Aorta (tissue), 5 donors: ENCODE results near the gene IQCN. TPM values are rescaled to one million over a fixed set of nuclear protein-coding genes. Genes with fewer than 3 reads are reported as not detected.

ENCODE experiments used
- ATAC-seq: fragments of 200-7000 bp; cut with Tn5 transposase; one replicate; pipeline ENCODE4 v1.9.1; 2022; ENCODE audit warnings: moderate library complexity; ENCODE audit not compliant: low FRiP score
- DNase-seq, 2 donors: peaks; one replicate each; pipeline ENCODE4 v3.0.0-alpha.2; 2020
- H3K27ac ChIP-seq, 2 donors: one replicate each; pipeline ENCODE4 v1.5.1; 2013; ENCODE audit warnings: low read length in 2 of 2, mild to moderate bottlenecking in 2 of 2, moderate library complexity in 2 of 2, control low read depth in 1 of 2, inconsistent platforms in 1 of 2, low read depth in 1 of 2
- H3K27me3 ChIP-seq, 2 donors: one replicate each; pipeline ENCODE4 v1.6.1; 2013; ENCODE audit warnings: control low read depth in 1 of 2, low read length in 1 of 2, mild to moderate bottlenecking in 1 of 2, moderate library complexity in 1 of 2; ENCODE audit not compliant: insufficient read depth in 2 of 2, control insufficient read depth in 1 of 2
- H3K36me3 ChIP-seq, 2 donors: one replicate each; pipeline ENCODE4 v1.6.1; 2013; ENCODE audit warnings: control low read depth in 1 of 2, low read length in 1 of 2, mild to moderate bottlenecking in 1 of 2; ENCODE audit not compliant: insufficient read depth in 2 of 2, control insufficient read depth in 1 of 2
- H3K4me1 ChIP-seq, 2 donors: one replicate each; pipeline ENCODE4 v1.6.1; 2013; ENCODE audit warnings: low read length in 2 of 2, control low read depth in 1 of 2, mild to moderate bottlenecking in 1 of 2, moderate library complexity in 1 of 2; ENCODE audit not compliant: insufficient read depth in 2 of 2, control insufficient read depth in 1 of 2
- H3K4me3 ChIP-seq, 2 donors: one replicate each; pipeline ENCODE4 v1.5.1; 2013; ENCODE audit warnings: low read length in 2 of 2, control low read depth in 1 of 2, mild to moderate bottlenecking in 1 of 2
- H3K9me3 ChIP-seq: one replicate; pipeline ENCODE4 v1.6.1; 2013; ENCODE audit warnings: mild to moderate bottlenecking, low read length; ENCODE audit not compliant: control insufficient read depth
- WGBS, 2 donors: extraction: QIAGEN DNeasy Blood & Tissue Kit; methylation state at CpG; one replicate each; pipeline ENCODE4 v1.1.7; 2013; 5-methylcytosine and 5-hydroxymethylcytosine counted together
- intact Hi-C, 2 donors: fragments of 100-400 bp; cut with DNase I; formaldehyde crosslinking; loops; one replicate each; pipeline versions ENCODE4 v1.14.2 to v1.15.0; 2022
- polyA plus RNA-seq, 2 donors: library from polyadenylated mRNA; stranded (reverse); fragments of 200-250 nt; gene quantifications; one replicate each; pipeline ENCODE4 v1.2.3, GENCODE V29; 2013
- total RNA-seq, 2 donors: library from RNA; stranded (reverse); fragmentation: NEBNext Ultra II Directional; extraction: Animal tissue kit (Norgen Biotek cat#: 25700); gene quantifications; one replicate each; pipeline ENCODE4 v1.2.1, GENCODE V29; 2021
- donor health status: healthy with polysubstance abuse.
- donor health status: Bipolar disorder and iron deficiency.
- donor health status: DM: no; HTN: no; CAD: no.
- donor health status: DM: no; HTN: no; CAD: no.
- donor health status: DM: yes; HTN: yes; CAD: no.

The IQCN gene
- total and polyA plus RNA-seq, 4 donors: 4.5 to 20.7 (median 10.2) TPM

DNA sequence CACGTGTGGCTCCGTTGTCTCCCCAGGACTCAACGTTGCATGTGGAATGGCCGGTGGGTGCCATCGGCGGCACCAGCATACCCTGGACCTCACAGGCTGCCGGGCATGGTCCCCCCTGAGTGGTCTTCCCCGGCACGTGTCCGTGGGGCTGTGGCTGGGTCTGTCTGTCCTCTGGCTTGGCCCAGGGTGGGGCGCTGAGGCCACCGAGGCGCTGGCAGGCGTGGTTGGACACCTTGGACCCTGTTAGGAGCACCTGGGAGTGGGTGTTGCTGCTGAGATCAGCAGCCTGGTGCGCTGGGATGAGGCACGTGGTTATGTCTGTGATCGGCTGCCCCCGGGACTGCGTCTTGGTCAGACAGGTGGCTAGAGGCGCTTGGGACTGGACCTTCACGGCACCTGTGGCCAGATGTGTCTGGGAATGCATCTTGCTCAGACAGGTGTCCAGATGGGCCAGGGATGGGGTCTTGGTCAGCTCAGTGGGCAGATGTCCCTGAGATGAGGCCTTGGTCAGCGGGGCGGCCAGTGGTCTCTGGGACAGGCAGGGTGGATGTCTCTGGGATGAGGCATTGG is 9.2 kb downstream of the IQCN start:
- Histone ChIP-seq H3K4me1 (no peaks in the 10 kb centered on the region), H3K9me3 (no peaks in the 10 kb centered on the region), H3K4me3 (no peak overlapping the region), H3K27ac (no peak overlapping the region), H3K36me3 (peaks cover 3 to 11% of the 10 kb centered on the region in 2 donors), H3K27me3 (no peaks in the 10 kb centered on the region)
- ATAC-seq (no peak), DNase-seq (no peak)
- 90 to 92% methylated on average over 23 of the region's 23 CpGs for WGBS, 2 donors
- intact Hi-C loops: no loop called here

DNA sequence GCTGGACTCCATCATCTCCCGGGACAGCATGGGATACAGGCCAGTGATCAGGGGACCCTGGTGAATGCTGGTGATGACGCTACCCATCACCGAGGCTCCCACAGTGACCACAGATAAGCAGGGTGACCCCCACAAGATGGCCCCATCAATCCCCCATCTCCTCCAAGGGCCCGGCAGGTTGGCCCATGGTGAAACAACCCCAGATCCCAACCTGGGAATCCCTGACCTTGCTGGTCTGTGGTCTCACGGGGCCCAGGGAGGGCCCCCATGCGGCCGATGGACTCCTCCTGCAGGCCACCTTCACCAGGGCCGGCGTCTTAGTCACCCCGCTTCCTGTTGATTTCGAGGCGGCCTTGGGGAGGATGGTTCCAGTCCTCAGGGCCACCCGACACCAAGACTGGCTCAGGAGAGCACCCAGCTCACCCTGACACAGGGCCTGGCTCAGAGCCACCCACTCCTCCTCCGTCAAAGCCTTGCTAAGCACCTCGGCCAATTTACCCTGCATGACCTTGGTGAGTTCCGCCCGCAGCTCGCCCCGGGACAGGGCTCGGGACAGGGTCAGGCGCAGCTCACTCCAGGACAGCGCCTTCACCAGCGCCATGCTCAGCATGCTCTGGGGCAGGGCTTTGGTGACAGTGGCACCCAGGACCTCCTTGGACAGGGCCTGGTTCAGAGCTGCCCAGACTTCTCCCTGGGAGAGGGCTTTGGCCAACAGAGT is 10.0 kb downstream of the IQCN start:
- 87 to 92% methylated on average over 23 of the region's 23 CpGs for WGBS, 2 donors
- intact Hi-C loops: no loop called here
- Histone ChIP-seq H3K9me3 (no peaks in the 10 kb centered on the region), H3K4me3 (no peak overlapping the region), H3K36me3 (peaks cover 3 to 11% of the 10 kb centered on the region in 2 donors), H3K27ac (no peak overlapping the region), H3K27me3 (no peaks in the 10 kb centered on the region), H3K4me1 (no peaks in the 10 kb centered on the region)
- DNase-seq (no peak), ATAC-seq (no peak)

DNA sequence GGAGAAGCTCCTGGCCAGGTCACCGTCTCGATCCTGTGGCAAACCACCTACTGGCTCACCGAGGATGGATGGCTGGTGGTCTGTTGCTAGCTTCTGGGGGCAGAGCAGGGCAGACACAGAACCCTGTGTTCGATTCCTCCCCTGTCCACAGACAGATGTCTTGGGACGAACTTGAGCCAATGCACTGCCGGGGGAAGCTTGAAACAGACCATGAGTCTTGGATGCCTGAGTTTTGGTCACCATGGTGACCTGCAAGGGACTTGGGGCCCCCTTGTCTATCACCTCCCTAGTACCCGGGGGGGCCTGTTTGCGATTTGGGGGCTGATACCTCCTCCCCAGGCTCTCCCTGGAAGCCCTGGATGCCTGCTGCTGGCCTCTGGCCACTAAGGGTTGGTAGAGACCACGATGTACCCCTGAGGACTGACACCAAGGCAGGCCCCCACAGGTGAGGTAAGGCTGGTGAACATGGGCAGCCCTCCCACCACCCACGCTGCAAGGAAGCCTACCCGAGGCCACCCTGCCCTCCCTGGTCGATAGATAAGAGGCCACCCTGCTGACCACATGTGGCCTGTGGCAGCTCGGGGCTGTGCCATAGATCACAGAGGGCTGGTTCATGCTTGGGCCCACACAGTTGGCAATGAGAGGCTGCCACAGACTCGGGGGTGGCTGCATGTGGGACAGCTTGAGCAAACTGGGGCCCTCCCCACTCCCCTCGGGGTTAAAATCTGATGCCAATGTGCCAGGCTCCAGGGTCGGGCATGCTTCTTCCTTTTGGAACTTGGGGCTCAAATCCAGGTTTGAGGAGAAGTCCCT is 10.7 kb downstream of the IQCN start:
- DNase-seq (no peak), ATAC-seq (no peak)
- 81 to 83% methylated on average over 14 to 16 of the region's 16 CpGs for WGBS, 2 donors
- Histone ChIP-seq H3K9me3 (no peaks in the 10 kb centered on the region), H3K27ac (no peak overlapping the region), H3K4me1 (no peaks in the 10 kb centered on the region), H3K4me3 (no peak overlapping the region), H3K27me3 (no peaks in the 10 kb centered on the region), H3K36me3 (peaks cover 3 to 11% of the 10 kb centered on the region in 2 donors)
- intact Hi-C loops: no loop called here

DNA sequence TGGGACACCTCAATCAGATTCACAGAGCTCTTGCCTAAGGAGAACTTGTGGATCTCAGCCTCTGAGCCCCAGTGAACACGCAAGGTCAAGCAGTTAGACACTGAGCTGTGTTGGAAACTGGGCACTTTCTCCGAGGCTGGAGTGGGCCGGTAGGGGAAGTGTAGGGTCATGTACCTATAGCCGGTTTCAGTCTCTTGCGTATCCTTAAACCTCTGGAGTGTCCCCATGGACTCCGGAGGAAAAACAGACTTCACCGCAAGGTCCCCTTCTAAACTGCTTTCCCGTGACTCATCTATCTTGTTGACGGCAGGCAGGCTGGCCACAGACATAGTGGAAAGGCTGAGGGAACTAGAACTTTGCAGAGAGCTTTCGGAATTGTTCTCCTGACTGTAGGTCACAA is 11.3 kb downstream of the IQCN start:
- Histone ChIP-seq H3K27ac (no peak overlapping the region), H3K36me3 (peaks cover 3 to 11% of the 10 kb centered on the region in 2 donors), H3K4me3 (no peak overlapping the region), H3K9me3 (no peaks in the 10 kb centered on the region), H3K27me3 (no peaks in the 10 kb centered on the region), H3K4me1 (no peaks in the 10 kb centered on the region)
- DNase-seq (no peak), ATAC-seq (no peak)
- 78 to 84% methylated on average over 10 of the region's 10 CpGs for WGBS, 2 donors
- intact Hi-C loops: no loop called here

DNA sequence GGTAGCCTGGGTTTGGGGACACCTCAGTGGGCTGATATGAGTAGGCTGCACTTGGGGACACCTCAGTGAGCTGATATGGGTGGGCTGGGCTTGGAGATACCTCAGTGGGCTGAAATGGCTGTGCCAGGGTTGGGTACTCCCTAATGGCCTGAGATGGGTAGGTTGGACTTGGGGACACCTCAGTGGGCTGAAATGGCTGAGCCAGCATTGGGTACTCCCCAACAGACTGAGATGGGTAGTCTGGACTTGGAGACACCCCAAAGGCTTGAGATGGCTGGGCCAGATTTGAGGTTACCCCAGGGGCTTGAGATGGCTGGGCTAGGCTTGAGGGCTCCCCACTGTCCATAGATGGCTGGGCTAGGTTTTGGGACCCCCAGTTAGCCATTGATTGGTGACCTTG is 12.1 kb downstream of the IQCN start:
- no peak for ATAC-seq
- H3K4me1 ChIP-seq: no peaks in the 10 kb centered on the region

DNA sequence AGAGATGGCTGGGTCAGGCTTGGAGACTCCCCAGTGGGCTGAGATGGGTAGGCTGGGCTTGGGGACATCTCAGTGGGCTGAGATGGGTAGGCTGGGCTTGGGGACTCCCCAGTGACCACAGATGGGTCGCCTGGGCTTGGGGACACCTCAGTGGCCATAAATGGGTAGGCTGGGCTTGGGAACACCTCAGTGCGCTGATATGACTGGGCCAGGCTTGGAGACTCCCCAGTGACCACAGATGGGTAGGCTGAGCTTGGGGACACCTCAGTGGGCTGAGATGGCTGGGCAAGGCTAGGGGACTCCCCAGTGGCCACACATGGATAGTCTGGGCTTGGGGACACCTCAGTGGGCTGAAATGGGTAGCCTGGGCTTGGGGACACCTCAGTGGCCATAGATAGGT is 12.8 kb downstream of the IQCN start:
- DNase-seq (no peak), ATAC-seq (no peak)
- no peak overlapping the region for H3K4me3 ChIP-seq
- 93 to 96% methylated on average over 2 of the region's 2 CpGs for WGBS, 2 donors
- peaks cover 3 to 6% of the 10 kb centered on the region in 2 donors for H3K36me3 ChIP-seq
- intact Hi-C loops: no loop called here
- no peaks in the 10 kb centered on the region for H3K9me3 ChIP-seq
- no peak overlapping the region for H3K27ac ChIP-seq
- H3K4me1 ChIP-seq: no peaks in the 10 kb centered on the region
- no peaks in the 10 kb centered on the region for H3K27me3 ChIP-seq

More for the DNA sequence above, 12.1 kb downstream of the IQCN start:
- H3K4me3 ChIP-seq: no peak overlapping the region
- H3K36me3 ChIP-seq: peaks cover 3 to 12% of the 10 kb centered on the region in 2 donors
- no peaks in the 10 kb centered on the region for H3K9me3 ChIP-seq
- no peak for DNase-seq
- no peak overlapping the region for H3K27ac ChIP-seq
- intact Hi-C loops: no loop called here
- H3K27me3 ChIP-seq: no peaks in the 10 kb centered on the region

DNA sequence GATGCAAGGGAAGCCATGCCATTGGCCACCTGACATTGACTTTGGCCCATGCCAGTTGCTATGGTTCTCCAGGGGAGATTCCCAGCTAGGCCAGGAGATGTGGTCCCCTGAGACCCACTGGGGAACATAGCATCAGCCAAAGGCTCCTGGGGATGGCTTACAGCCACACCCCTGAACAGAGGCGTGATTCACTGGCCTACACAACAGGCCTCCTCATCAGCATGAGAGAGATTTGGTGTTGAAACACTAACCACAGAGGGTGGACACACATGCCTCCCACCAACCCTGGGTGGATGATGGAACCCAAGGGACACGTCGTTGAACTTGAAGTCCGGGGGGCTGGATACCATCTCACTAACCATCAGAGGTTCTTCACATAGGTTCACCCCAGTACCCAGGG is 14.4 kb downstream of the IQCN start:
- intact Hi-C loops: loop anchor here in 1 of 2 donors (10.0 kb wide), 1 partner anchor 155 kb away; the partner anchor contains the start of gene SSBP4
- Histone ChIP-seq H3K9me3 (no peaks in the 10 kb centered on the region), H3K27ac (no peak overlapping the region), H3K4me1 (no peaks in the 10 kb centered on the region), H3K27me3 (no peaks in the 10 kb centered on the region), H3K4me3 (no peak overlapping the region), H3K36me3 (peaks cover 0 to 4% of the 10 kb centered on the region in 2 donors)
- no peak for ATAC-seq
- no peak for DNase-seq
- WGBS, 2 donors: 81 to 88% methylated on average over 4 of the region's 4 CpGs

DNA sequence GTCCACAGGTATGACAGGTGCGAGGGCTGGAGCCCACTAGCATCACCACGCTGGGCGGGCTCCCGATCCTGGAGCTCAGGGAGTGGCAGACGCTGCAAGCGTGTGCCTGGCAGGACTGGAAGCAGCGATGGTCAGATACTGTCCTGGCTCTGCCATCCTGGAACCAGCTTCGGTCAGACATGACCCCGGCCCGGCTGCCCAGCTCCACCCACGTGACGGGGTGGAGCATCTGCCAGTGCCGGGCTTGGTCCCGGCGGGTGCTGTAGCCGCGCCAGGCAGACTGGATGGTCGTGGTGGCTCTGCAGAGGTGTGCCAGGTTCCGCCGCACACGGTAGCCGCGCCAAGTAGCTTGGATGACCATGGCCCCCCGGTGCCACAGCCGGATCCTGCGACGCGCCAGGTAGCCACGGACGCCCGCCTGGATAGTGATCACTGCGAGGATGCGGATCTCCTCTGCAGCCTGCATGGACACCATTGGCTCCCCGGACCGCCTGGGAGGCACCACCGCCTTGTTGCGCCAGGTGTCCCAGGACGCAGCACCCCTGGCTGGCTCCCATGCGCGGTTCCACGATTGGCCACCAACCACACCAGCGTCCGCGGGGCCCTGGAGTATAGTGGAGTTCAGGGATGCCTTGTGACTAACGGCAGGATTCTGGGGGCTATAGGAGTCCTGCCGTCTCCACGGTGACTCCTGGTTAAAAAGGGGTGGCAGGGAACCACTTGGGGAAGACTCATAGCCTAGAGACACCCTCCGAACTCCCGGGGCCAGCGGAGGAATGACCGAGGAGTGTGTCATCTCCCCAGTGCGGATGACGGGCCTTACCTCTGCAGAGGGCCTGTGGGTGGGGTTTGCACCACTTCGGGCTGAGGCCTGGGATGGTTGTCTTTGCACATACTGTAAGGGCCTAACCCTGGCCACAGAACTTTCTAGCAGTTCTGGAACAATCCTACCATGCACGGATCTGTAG is 16.5 kb downstream of the IQCN start:
- H3K4me1 ChIP-seq: no peaks in the 10 kb centered on the region
- H3K27ac ChIP-seq: no peak overlapping the region
- H3K9me3 ChIP-seq: no peaks in the 10 kb centered on the region
- intact Hi-C loops: loop anchor here in 1 of 2 donors (10.0 kb wide), 1 partner anchor 157 kb away; the partner anchor contains the start of gene SSBP4
- WGBS, 2 donors: 90 to 93% methylated on average over 55 of the region's 55 CpGs
- H3K36me3 ChIP-seq: peaks cover 0 to 4% of the 10 kb centered on the region in 2 donors
- no peak for DNase-seq
- no peak for ATAC-seq
- H3K4me3 ChIP-seq: no peak overlapping the region
- no peaks in the 10 kb centered on the region for H3K27me3 ChIP-seq
